Measurements from ENCODE around the gene GCGR. TPM values are rescaled to one million over a fixed set of nuclear protein-coding genes. Genes with fewer than 3 reads are reported as not detected.

GCGR gene
- total and polyA plus RNA-seq, 2 of the 13 experiments (the other 11 are each of a cell fraction or from before 2014, with no cell fraction given) = 0.04 to 0.13 TPM

DNA sequence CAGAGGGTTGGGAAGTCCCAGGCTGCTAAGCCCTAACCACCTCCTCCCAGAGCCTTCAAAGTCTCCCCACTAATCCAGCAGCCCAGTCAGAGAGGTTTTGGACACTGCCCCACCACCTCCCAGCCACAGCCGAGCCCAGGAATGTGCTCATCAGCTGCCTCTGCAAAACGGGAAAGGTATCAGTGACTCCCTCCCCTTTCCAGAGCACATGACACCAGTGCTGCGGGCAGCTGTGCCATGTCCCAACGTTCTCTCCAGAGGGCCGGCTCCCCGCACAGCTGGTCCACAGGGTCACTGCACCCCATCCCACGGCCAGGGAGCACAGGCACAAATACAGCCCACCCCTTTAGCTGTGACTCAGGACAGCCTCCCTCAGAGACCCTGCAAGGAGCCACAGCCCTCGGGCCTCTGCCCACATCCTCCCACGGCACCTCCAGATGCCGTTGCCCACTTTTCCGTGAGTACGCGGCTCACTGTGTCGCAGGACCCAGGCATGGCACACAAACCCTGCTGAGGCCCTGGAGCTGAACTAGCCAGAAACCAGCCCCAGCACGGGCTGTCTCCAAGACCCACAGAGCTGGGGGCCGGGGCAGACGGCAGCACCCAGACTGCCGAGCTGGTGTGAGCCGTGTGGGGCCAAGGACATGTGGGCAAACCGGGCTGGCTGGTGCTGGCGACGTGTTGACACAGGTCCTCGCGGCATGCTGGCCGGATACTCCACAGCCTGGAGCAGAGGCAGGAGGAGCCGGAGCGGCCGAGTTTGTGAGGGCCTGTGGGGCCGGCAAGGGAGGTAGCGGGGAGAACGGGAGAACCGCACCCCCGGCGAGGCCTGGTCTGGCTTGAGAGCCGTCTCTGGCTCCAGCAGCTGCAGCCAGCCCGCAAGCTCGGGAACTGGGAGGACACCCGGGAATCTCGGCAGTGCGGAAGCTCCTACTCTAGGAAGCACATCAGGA is 37.2 kb downstream of the GCGR start (continued):
- TF ChIP-seq, protein P1, sequence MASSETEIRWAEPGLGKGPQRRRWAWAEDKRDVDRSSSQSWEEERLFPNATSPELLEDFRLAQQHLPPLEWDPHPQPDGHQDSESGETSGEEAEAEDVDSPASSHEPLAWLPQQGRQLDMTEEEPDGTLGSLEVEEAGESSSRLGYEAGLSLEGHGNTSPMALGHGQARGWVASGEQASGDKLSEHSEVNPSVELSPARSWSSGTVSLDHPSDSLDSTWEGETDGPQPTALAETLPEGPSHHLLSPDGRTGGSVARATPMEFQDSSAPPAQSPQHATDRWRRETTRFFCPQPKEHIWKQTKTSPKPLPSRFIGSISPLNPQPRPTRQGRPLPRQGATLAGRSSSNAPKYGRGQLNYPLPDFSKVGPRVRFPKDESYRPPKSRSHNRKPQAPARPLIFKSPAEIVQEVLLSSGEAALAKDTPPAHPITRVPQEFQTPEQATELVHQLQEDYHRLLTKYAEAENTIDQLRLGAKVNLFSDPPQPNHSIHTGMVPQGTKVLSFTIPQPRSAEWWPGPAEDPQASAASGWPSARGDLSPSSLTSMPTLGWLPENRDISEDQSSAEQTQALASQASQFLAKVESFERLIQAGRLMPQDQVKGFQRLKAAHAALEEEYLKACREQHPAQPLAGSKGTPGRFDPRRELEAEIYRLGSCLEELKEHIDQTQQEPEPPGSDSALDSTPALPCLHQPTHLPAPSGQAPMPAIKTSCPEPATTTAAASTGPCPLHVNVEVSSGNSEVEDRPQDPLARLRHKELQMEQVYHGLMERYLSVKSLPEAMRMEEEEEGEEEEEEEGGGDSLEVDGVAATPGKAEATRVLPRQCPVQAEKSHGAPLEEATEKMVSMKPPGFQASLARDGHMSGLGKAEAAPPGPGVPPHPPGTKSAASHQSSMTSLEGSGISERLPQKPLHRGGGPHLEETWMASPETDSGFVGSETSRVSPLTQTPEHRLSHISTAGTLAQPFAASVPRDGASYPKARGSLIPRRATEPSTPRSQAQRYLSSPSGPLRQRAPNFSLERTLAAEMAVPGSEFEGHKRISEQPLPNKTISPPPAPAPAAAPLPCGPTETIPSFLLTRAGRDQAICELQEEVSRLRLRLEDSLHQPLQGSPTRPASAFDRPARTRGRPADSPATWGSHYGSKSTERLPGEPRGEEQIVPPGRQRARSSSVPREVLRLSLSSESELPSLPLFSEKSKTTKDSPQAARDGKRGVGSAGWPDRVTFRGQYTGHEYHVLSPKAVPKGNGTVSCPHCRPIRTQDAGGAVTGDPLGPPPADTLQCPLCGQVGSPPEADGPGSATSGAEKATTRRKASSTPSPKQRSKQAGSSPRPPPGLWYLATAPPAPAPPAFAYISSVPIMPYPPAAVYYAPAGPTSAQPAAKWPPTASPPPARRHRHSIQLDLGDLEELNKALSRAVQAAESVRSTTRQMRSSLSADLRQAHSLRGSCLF (CRISPR knock-in tag; IDR thresholded peaks at IDR 0.05; ENCODE audit: borderline replicate concordance) = no peak
- TF ChIP-seq SRSF4 (IDR thresholded peaks at IDR 0.05; ENCODE audit: low read depth, low read length, poor library complexity, severe bottlenecking) = no peak
- no peak for TF ChIP-seq ZNF792 (CRISPR knock-in tag; IDR thresholded peaks at IDR 0.05)
- TF ChIP-seq RFX1 (IDR thresholded peaks at IDR 0.05) = no peak
- no peak for TF ChIP-seq ZFP90 (CRISPR knock-in tag; IDR thresholded peaks at IDR 0.05; ENCODE audit: borderline replicate concordance)
- no peak for TF ChIP-seq YEATS2 (CRISPR knock-in tag; IDR thresholded peaks at IDR 0.05; ENCODE audit: borderline replicate concordance)
- TF ChIP-seq, protein P2, sequence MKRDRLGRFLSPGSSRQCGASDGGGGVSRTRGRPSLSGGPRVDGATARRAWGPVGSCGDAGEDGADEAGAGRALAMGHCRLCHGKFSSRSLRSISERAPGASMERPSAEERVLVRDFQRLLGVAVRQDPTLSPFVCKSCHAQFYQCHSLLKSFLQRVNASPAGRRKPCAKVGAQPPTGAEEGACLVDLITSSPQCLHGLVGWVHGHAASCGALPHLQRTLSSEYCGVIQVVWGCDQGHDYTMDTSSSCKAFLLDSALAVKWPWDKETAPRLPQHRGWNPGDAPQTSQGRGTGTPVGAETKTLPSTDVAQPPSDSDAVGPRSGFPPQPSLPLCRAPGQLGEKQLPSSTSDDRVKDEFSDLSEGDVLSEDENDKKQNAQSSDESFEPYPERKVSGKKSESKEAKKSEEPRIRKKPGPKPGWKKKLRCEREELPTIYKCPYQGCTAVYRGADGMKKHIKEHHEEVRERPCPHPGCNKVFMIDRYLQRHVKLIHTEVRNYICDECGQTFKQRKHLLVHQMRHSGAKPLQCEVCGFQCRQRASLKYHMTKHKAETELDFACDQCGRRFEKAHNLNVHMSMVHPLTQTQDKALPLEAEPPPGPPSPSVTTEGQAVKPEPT (CRISPR knock-in tag; IDR thresholded peaks at IDR 0.05; ENCODE audit: low read depth) = no peak
- TF ChIP-seq MED1 (CRISPR knock-in tag; IDR thresholded peaks at IDR 0.05) = no peak
- TF ChIP-seq FOXJ3 (CRISPR knock-in tag; IDR thresholded peaks at IDR 0.05; ENCODE audit: borderline replicate concordance) = no peak
- TF ChIP-seq, protein P3, sequence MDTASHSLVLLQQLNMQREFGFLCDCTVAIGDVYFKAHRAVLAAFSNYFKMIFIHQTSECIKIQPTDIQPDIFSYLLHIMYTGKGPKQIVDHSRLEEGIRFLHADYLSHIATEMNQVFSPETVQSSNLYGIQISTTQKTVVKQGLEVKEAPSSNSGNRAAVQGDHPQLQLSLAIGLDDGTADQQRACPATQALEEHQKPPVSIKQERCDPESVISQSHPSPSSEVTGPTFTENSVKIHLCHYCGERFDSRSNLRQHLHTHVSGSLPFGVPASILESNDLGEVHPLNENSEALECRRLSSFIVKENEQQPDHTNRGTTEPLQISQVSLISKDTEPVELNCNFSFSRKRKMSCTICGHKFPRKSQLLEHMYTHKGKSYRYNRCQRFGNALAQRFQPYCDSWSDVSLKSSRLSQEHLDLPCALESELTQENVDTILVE (CRISPR knock-in tag; IDR thresholded peaks at IDR 0.05) = no peak
- TF ChIP-seq ZNF230 (CRISPR knock-in tag; IDR thresholded peaks at IDR 0.05) = no peak
- TF ChIP-seq KLF11 (CRISPR knock-in tag; IDR thresholded peaks at IDR 0.05) = no peak
- TF ChIP-seq, protein P4, sequence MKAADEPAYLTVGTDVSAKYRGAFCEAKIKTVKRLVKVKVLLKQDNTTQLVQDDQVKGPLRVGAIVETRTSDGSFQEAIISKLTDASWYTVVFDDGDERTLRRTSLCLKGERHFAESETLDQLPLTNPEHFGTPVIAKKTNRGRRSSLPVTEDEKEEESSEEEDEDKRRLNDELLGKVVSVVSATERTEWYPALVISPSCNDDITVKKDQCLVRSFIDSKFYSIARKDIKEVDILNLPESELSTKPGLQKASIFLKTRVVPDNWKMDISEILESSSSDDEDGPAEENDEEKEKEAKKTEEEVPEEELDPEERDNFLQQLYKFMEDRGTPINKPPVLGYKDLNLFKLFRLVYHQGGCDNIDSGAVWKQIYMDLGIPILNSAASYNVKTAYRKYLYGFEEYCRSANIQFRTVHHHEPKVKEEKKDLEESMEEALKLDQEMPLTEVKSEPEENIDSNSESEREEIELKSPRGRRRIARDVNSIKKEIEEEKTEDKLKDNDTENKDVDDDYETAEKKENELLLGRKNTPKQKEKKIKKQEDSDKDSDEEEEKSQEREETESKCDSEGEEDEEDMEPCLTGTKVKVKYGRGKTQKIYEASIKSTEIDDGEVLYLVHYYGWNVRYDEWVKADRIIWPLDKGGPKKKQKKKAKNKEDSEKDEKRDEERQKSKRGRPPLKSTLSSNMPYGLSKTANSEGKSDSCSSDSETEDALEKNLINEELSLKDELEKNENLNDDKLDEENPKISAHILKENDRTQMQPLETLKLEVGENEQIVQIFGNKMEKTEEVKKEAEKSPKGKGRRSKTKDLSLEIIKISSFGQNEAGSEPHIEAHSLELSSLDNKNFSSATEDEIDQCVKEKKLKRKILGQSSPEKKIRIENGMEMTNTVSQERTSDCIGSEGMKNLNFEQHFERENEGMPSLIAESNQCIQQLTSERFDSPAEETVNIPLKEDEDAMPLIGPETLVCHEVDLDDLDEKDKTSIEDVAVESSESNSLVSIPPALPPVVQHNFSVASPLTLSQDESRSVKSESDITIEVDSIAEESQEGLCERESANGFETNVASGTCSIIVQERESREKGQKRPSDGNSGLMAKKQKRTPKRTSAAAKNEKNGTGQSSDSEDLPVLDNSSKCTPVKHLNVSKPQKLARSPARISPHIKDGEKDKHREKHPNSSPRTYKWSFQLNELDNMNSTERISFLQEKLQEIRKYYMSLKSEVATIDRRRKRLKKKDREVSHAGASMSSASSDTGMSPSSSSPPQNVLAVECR (CRISPR knock-in tag; IDR thresholded peaks at IDR 0.05; ENCODE audit: borderline replicate concordance) = peak; percentile 54
- TF ChIP-seq, protein P5, sequence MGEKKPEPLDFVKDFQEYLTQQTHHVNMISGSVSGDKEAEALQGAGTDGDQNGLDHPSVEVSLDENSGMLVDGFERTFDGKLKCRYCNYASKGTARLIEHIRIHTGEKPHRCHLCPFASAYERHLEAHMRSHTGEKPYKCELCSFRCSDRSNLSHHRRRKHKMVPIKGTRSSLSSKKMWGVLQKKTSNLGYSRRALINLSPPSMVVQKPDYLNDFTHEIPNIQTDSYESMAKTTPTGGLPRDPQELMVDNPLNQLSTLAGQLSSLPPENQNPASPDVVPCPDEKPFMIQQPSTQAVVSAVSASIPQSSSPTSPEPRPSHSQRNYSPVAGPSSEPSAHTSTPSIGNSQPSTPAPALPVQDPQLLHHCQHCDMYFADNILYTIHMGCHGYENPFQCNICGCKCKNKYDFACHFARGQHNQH (CRISPR knock-in tag; IDR thresholded peaks at IDR 0.05) = no peak
- no peak for TF ChIP-seq ZNF660 (CRISPR knock-in tag; IDR thresholded peaks at IDR 0.05; ENCODE audit: borderline replicate concordance, low read depth)

Measured in HepG2 (cell line).